ENCODE data around the gene IRAK3.
"Not testable (repeated sequence)": the region's sequence is repeated elsewhere in the genome, so short reads cannot be mapped to it uniquely, and the experiment has no call there.

- TF ChIP-seq CTCF (IDR thresholded peaks at IDR 0.05; ENCODE audit: insufficient read depth, low read length, poor library complexity, severe bottlenecking); EZH2phosphoT487 (conservative IDR thresholded peaks at IDR 0.05; ENCODE audit: low read length): not testable (repeated sequence)
These were observed 22.6 kb downstream of the IRAK3 start for GRCh38 chr12:66211573-66211972.

Data from SU-DHL-6 (cell line).